ENCODE data around the gene NLGN1.

NLGN1 gene

DNA sequence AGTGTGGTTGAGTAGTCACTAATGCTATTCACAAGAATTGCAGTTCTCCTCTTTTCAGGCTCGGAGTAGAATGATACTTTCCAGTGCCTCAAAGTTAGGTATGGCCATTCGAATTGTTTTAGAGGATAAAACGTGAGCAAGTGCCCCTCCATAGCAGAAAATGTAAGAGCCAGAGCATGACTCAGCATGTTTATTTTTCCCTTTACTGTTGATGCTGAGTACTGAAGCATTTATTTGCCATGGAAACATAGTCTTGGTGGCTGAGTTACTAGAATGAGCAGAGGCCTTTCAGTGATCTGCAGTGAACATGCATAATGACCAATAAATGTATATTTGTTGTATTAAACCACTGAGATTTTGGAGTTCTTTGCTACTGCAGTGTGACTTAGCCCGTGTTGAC, 540.6 kb downstream of the NLGN1 start:
- no peak overlapping the region for H3K27ac ChIP-seq (ENCODE audit: low read depth, low read length)
- H3K4me1 ChIP-seq (ENCODE audit: insufficient read depth, low read length) = peaks cover 14% of the 10 kb centered on the region; the same call in 1 of the 2 replicates
- WGBS = 50% methylated on average over 3 of the region's 4 CpGs
- no peak overlapping the region for H3K4me3 ChIP-seq (ENCODE audit: low read length)
- H3K9ac ChIP-seq (ENCODE audit: low read depth, low read length) = 0 out of 2 replicates have a peak overlapping the region, but pooled peaks have one; percentile 3
- H3K9me3 ChIP-seq (ENCODE audit: insufficient read depth, low read depth, low read length) = no peaks in the 10 kb centered on the region
- no peaks in the 10 kb centered on the region for H3K27me3 ChIP-seq (ENCODE audit: insufficient read depth, low read length)
- H3K36me3 ChIP-seq (ENCODE audit: insufficient read depth, low read length) = no peaks in the 10 kb centered on the region

DNA sequence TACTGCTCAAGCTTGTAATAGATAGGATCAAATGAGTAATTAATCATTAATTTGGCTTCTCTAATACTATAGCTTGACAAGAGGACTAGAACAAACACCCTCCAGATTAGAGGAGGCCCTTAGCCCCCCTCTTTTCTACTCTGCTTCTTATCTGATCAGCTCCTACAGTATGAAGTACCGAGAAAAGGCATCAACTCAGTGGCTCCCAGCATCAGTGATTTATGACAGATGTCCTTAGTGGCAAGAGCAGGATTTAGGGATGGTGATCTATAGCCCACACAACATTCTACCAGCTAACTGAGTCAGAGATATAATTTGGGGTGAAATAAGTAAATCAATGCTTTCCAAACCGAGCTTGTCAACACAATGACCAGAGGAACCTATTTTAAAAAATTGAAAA, 541.1 kb downstream of the NLGN1 start:
- H3K9ac ChIP-seq (ENCODE audit: low read depth, low read length) = no peak overlapping the region
- H3K4me1 ChIP-seq (ENCODE audit: insufficient read depth, low read length) = peaks cover 14% of the 10 kb centered on the region
- H3K4me3 ChIP-seq (ENCODE audit: low read length) = no peak overlapping the region
- no peaks in the 10 kb centered on the region for H3K36me3 ChIP-seq (ENCODE audit: insufficient read depth, low read length)
- no peaks in the 10 kb centered on the region for H3K9me3 ChIP-seq (ENCODE audit: insufficient read depth, low read depth, low read length)
- H3K27me3 ChIP-seq (ENCODE audit: insufficient read depth, low read length) = no peaks in the 10 kb centered on the region
- WGBS = 100% methylated on average over 1 of the region's 2 CpGs
- no peak overlapping the region for H3K27ac ChIP-seq (ENCODE audit: low read depth, low read length)

- Histone ChIP-seq H3K27ac (ENCODE audit: low read depth, low read length) (no peak overlapping the region), H3K9me3 (ENCODE audit: insufficient read depth, low read depth, low read length) (no peaks in the 10 kb centered on the region), H3K36me3 (ENCODE audit: insufficient read depth, low read length) (no peaks in the 10 kb centered on the region), H3K27me3 (ENCODE audit: insufficient read depth, low read length) (no peaks in the 10 kb centered on the region), H3K4me1 (ENCODE audit: insufficient read depth, low read length) (peaks cover 16% of the 10 kb centered on the region), H3K9ac (ENCODE audit: low read depth, low read length) (no peak overlapping the region), H3K4me3 (ENCODE audit: low read length) (no peak overlapping the region)
- 95% methylated on average over 2 of the region's 2 CpGs for WGBS
Measured at GRCh38 chr3:173939331-173939730, 541.8 kb downstream of the NLGN1 start.

DNA sequence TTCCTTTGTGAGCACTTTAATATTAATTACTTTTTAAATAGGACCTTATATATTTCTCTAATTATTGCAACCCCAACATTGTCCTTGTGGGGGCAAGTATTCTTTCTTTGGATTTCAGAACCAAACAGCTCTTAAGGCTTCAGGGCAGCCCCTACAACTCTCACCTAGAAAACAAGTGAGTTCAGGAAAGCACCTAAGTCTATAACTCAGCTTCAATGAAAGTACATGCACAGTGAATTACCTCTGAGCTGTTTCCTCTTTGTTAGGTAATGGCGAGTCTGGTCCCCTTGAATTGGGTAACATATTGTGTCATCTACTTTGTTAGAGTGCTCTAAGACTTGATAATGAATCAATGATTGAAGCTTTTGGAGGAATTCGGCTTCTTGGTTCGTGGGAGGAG, 545.7 kb downstream of the NLGN1 start:
- no peaks in the 10 kb centered on the region for H3K9me3 ChIP-seq (ENCODE audit: insufficient read depth, low read depth, low read length)
- peak overlapping the region; percentile 38; the same call in 1 of the 2 replicates for H3K27ac ChIP-seq (ENCODE audit: low read depth, low read length)
- H3K4me1 ChIP-seq (ENCODE audit: insufficient read depth, low read length) = peaks cover 12% of the 10 kb centered on the region
- 60% methylated on average over 3 of the region's 3 CpGs for WGBS
- H3K4me3 ChIP-seq (ENCODE audit: low read length) = no peak overlapping the region
- no peak overlapping the region for H3K9ac ChIP-seq (ENCODE audit: low read depth, low read length)
- no peaks in the 10 kb centered on the region for H3K36me3 ChIP-seq (ENCODE audit: insufficient read depth, low read length)
- no peaks in the 10 kb centered on the region for H3K27me3 ChIP-seq (ENCODE audit: insufficient read depth, low read length)

DNA sequence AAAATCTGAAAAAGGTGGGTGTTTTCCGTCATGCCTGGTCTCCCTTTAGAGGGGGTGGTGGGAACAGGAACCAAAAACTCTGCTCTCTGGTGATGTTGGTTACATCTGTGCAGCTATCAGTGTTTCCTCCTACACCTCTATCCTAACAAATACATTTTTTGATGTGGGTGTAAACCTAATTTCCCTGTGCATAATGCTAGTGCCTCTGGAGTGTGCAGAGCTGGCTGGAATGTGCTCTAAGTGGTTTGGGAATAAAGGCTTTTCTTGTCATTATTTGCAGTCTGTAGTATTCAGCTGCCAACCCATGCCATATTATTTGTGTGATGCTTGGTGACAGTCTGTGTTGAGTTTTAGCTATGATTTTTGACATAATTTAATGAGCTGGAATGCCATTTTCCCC, 547.6 kb downstream of the NLGN1 start:
- Histone ChIP-seq H3K4me3 (ENCODE audit: low read length) (no peak overlapping the region), H3K9ac (ENCODE audit: low read depth, low read length) (no peak overlapping the region), H3K4me1 (ENCODE audit: insufficient read depth, low read length) (peaks cover 8% of the 10 kb centered on the region), H3K9me3 (ENCODE audit: insufficient read depth, low read depth, low read length) (no peaks in the 10 kb centered on the region), H3K36me3 (ENCODE audit: insufficient read depth, low read length) (no peaks in the 10 kb centered on the region), H3K27me3 (ENCODE audit: insufficient read depth, low read length) (no peaks in the 10 kb centered on the region), H3K27ac (ENCODE audit: low read depth, low read length) (no peak overlapping the region)
- 90% methylated on average over 1 of the region's 1 CpG for WGBS

- no peak overlapping the region for H3K9ac ChIP-seq (ENCODE audit: low read depth, low read length)
- H3K36me3 ChIP-seq (ENCODE audit: insufficient read depth, low read length) = no peaks in the 10 kb centered on the region
- no peaks in the 10 kb centered on the region for H3K9me3 ChIP-seq (ENCODE audit: insufficient read depth, low read depth, low read length)
- peaks cover 8% of the 10 kb centered on the region for H3K4me1 ChIP-seq (ENCODE audit: insufficient read depth, low read length)
- no peak overlapping the region for H3K4me3 ChIP-seq (ENCODE audit: low read length)
- no peak overlapping the region for H3K27ac ChIP-seq (ENCODE audit: low read depth, low read length)
- no CpG with 5 or more reads among the region's 1 CpG for WGBS
- no peaks in the 10 kb centered on the region for H3K27me3 ChIP-seq (ENCODE audit: insufficient read depth, low read length)
Measured at GRCh38 chr3:173945806-173946205, 548.3 kb downstream of the NLGN1 start.

GRCh38 chr3:173954647-173955046, 557.1 kb downstream of the NLGN1 start:
- Histone ChIP-seq H3K36me3 (ENCODE audit: insufficient read depth, low read length) (no peaks in the 10 kb centered on the region), H3K27me3 (ENCODE audit: insufficient read depth, low read length) (no peaks in the 10 kb centered on the region), H3K4me1 (ENCODE audit: insufficient read depth, low read length) (no peaks in the 10 kb centered on the region), H3K27ac (ENCODE audit: low read depth, low read length) (no peak overlapping the region), H3K4me3 (ENCODE audit: low read length) (no peak overlapping the region), H3K9ac (ENCODE audit: low read depth, low read length) (no peak overlapping the region), H3K9me3 (ENCODE audit: insufficient read depth, low read depth, low read length) (peaks cover 13% of the 10 kb centered on the region; the same call in 1 of the 2 replicates)
- 88% methylated on average over 2 of the region's 2 CpGs for WGBS

- Histone ChIP-seq H3K27ac (ENCODE audit: low read depth, low read length) (no peak overlapping the region), H3K9me3 (ENCODE audit: insufficient read depth, low read depth, low read length) (peaks cover 13% of the 10 kb centered on the region; the same call in 1 of the 2 replicates), H3K36me3 (ENCODE audit: insufficient read depth, low read length) (no peaks in the 10 kb centered on the region), H3K9ac (ENCODE audit: low read depth, low read length) (no peak overlapping the region), H3K4me1 (ENCODE audit: insufficient read depth, low read length) (peaks cover 12% of the 10 kb centered on the region), H3K27me3 (ENCODE audit: insufficient read depth, low read length) (no peaks in the 10 kb centered on the region), H3K4me3 (ENCODE audit: low read length) (no peak overlapping the region)
- WGBS = 96% methylated on average over 4 of the region's 4 CpGs
Measured at GRCh38 chr3:173957646-173958045, 560.1 kb downstream of the NLGN1 start.

- no peaks in the 10 kb centered on the region for H3K27me3 ChIP-seq (ENCODE audit: insufficient read depth, low read length)
- H3K4me3 ChIP-seq (ENCODE audit: low read length) = no peak overlapping the region
- no peak overlapping the region for H3K9ac ChIP-seq (ENCODE audit: low read depth, low read length)
- H3K4me1 ChIP-seq (ENCODE audit: insufficient read depth, low read length) = peaks cover 23% of the 10 kb centered on the region
- peaks cover 13% of the 10 kb centered on the region; the same call in 1 of the 2 replicates for H3K9me3 ChIP-seq (ENCODE audit: insufficient read depth, low read depth, low read length)
- no peak overlapping the region for H3K27ac ChIP-seq (ENCODE audit: low read depth, low read length)
- WGBS = 84% methylated on average over 6 of the region's 6 CpGs
- no peaks in the 10 kb centered on the region for H3K36me3 ChIP-seq (ENCODE audit: insufficient read depth, low read length)
Measured at GRCh38 chr3:173958805-173959204, 561.3 kb downstream of the NLGN1 start.

DNA sequence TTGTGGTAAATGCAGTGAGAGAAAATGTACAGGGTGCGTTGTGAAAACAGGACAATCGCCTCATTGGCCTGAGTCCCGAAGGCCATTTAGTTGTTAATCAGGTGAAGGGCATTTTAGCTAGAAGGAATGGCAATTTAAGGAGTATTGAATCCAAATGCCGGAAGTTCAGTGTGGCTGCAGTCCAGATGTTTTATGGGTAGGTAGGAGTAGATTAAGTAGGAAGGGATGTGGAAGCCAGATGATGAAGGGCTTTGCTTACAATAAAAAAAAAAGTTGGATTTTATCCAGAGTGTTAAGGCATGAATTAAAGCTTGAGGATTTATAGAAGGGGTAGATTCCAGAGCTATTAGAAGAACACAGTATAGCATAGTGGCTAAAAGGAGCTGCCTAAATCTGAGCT, 572.7 kb downstream of the NLGN1 start:
- no peaks in the 10 kb centered on the region for H3K9me3 ChIP-seq (ENCODE audit: insufficient read depth, low read depth, low read length)
- H3K36me3 ChIP-seq (ENCODE audit: insufficient read depth, low read length) = no peaks in the 10 kb centered on the region
- H3K4me1 ChIP-seq (ENCODE audit: insufficient read depth, low read length) = no peaks in the 10 kb centered on the region
- WGBS = 91% methylated on average over 4 of the region's 4 CpGs
- H3K27ac ChIP-seq (ENCODE audit: low read depth, low read length) = no peak overlapping the region
- H3K27me3 ChIP-seq (ENCODE audit: insufficient read depth, low read length) = no peaks in the 10 kb centered on the region
- H3K4me3 ChIP-seq (ENCODE audit: low read length) = no peak overlapping the region
- H3K9ac ChIP-seq (ENCODE audit: low read depth, low read length) = no peak overlapping the region

DNA sequence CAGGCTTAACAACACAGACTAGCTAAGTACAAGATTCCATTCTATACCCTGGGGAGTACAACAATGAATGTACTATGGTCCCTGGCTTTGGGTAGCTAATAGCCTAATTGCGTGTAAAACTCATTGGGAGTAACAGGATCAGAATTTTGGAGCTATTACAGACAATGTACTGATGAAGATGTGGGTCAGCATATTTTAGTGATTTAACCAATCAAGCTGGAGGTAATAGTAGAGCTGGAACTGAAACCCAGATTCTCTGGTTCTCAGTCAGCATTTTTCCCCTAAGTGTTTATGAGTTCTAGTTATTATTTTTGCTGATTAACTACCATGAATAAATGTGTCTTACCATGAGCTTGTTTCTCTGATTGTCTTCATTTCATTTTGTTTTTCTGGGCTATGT, 578.7 kb downstream of the NLGN1 start:
- Histone ChIP-seq H3K36me3 (ENCODE audit: insufficient read depth, low read length) (no peaks in the 10 kb centered on the region), H3K9me3 (ENCODE audit: insufficient read depth, low read depth, low read length) (no peaks in the 10 kb centered on the region), H3K27me3 (ENCODE audit: insufficient read depth, low read length) (no peaks in the 10 kb centered on the region), H3K27ac (ENCODE audit: low read depth, low read length) (no peak overlapping the region), H3K9ac (ENCODE audit: low read depth, low read length) (no peak overlapping the region), H3K4me3 (ENCODE audit: low read length) (no peak overlapping the region), H3K4me1 (ENCODE audit: insufficient read depth, low read length) (no peaks in the 10 kb centered on the region)
- 98% methylated on average over 1 of the region's 1 CpG for WGBS

DNA sequence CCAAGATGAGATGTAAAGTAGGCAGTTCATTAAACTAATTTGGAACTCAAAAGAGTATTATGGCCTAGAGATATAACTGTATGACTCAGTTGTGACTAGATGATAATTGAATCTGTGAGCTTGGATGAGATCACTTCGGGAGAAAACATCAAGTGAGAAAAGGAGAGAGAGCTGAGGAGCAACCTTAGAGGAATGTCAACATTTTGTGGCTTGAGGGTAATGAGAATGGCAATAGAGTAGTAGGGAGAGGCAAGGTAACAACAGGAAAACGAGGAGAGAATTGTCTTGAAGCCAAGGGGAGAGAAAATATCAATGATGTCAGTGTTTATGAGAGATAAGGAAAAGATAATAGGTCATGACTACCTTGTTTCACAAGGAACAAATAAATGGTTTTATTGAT, 580.2 kb downstream of the NLGN1 start:
- Histone ChIP-seq H3K9ac (ENCODE audit: low read depth, low read length) (no peak overlapping the region), H3K4me1 (ENCODE audit: insufficient read depth, low read length) (no peaks in the 10 kb centered on the region), H3K36me3 (ENCODE audit: insufficient read depth, low read length) (no peaks in the 10 kb centered on the region), H3K27ac (ENCODE audit: low read depth, low read length) (no peak overlapping the region), H3K4me3 (ENCODE audit: low read length) (no peak overlapping the region), H3K27me3 (ENCODE audit: insufficient read depth, low read length) (no peaks in the 10 kb centered on the region), H3K9me3 (ENCODE audit: insufficient read depth, low read depth, low read length) (no peaks in the 10 kb centered on the region)
- 75% methylated on average over 2 of the region's 2 CpGs for WGBS

All from HUES64 (cell line).